Ovary (tissue), 9 donors: ENCODE data around the gene PPARA. TPM values are rescaled to one million over a fixed set of nuclear protein-coding genes. Genes with fewer than 3 reads are reported as not detected.

ENCODE experiments used
- DNase-seq, 5 donors: peaks; one replicate each; pipeline ENCODE4 v3.0.0-alpha.2; 2019 to 2020
- H3K27ac ChIP-seq, 2 donors: fragments of 200-600 bp; one replicate each; pipeline versions ENCODE4 v1.5.1 to v1.8.0; 2019 to 2022
- H3K27me3 ChIP-seq: fragments of 200-600 bp; one replicate; pipeline ENCODE4 v1.8.0; 2022
- H3K36me3 ChIP-seq: fragments of 200-600 bp; sonication (generic); one replicate; pipeline ENCODE4 v1.5.1; 2019
- H3K4me1 ChIP-seq: one replicate; pipeline ENCODE4 v1.8.1; 2013; ENCODE audit warnings: mild to moderate bottlenecking, moderate library complexity; ENCODE audit not compliant: insufficient read depth
- H3K4me3 ChIP-seq: fragments of 200-600 bp; sonication (generic); one replicate; pipeline ENCODE4 v1.5.1; 2017
- H3K9me3 ChIP-seq, 2 donors: fragments of 200-600 bp in 1 of 2; sonication (generic) in 1 of 2; one replicate each; pipeline versions ENCODE4 v1.5.1 to v1.8.1; 2013 to 2019; ENCODE audit warnings: mild to moderate bottlenecking in 1 of 2, moderate library complexity in 1 of 2
- CTCF ChIP-seq, 3 donors: fragments of 450-650 bp in 2 of 3; fragments of 200-600 bp in 1 of 3; IDR thresholded peaks; one replicate each; pipeline versions ENCODE4 v1.5.1 to v1.8.0; 2016 to 2022; ENCODE audit warnings: antibody characterized with exemption in 3 of 3, mild to moderate bottlenecking in 1 of 3
- EP300 ChIP-seq: sonication (generic); formaldehyde crosslinking; IDR thresholded peaks from one replicate; pipeline ENCODE4 v1.6.1; 2017; ENCODE audit warnings: antibody characterized with exemption
- POLR2A ChIP-seq: fragments of 450-650 bp; IDR thresholded peaks from one replicate; pipeline ENCODE4 v1.6.1; 2017; ENCODE audit warnings: antibody characterized with exemption, mild to moderate bottlenecking, moderate library complexity
- WGBS, 3 donors: extraction: QIAGEN DNeasy Blood & Tissue Kit in 1 of 3; methylation state at CpG; one replicate each; pipeline versions ENCODE4 v1.1.5 to v1.1.7; 2013 to 2017; 5-methylcytosine and 5-hydroxymethylcytosine counted together
- intact Hi-C, 4 donors: fragments of 100-400 bp; cut with DNase I; formaldehyde crosslinking; loops; one replicate each; pipeline versions ENCODE4 v1.11.0 to v1.15.1; 2022 to 2023
- polyA plus RNA-seq, 2 donors: library from polyadenylated mRNA; stranded (reverse); fragments of 200-250 nt in 1 of 2; fragments of 350-450 nt in 1 of 2; fragmentation: Illumina TruSeq in 1 of 2; extraction: RNeasy Lipid Tissue Mini Kit (QIAGEN cat#74804) in 1 of 2; gene quantifications; one replicate each; pipeline ENCODE4 v1.2.3, GENCODE V29; 2013 to 2014
- total RNA-seq, 7 donors: library from RNA; depleted of rRNA in 2 of 7; stranded (reverse); fragments of >200 nt in 2 of 7; fragmentation: NEBNext Ultra II Directional in 3 of 7; extraction: Animal tissue kit (Norgen Biotek cat#: 25700) in 3 of 7; gene quantifications; one replicate each; pipeline versions ENCODE4 v1.1.0 to v1.2.4, GENCODE V29; 2016 to 2023
- donor health status: DM: no; HTN: no; CAD: no; lungs with moderate emphysema.
- donor health status: DM: no; HTN: no; CAD: no.
- donor health status: Bipolar disorder and iron deficiency.
- donor health status: DM: yes; HTN: yes; CAD: no.
- donor health status: DM: no; HTN: no; CAD: no.
- donor health status: DM: yes; HTN: yes; CAD: no.

Gene PPARA
- total and polyA plus RNA-seq, 9 donors: 9.7 to 41.0 (median 29.9) TPM

- intact Hi-C loops: no loop called here
These were observed 138.5 kb downstream of the PPARA start for GRCh38 chr22:46288846-46289243.

GRCh38 chr22:46289244-46289891 lies 139.0 kb downstream of the PPARA start:
- WGBS, 3 donors: 77 to 86% (median 82%) methylated on average over 33 of the region's 33 CpGs

More at GRCh38 chr22:46288846-46289243, 138.5 kb downstream of the PPARA start:
- DNase-seq: no peak
- no peaks in the 10 kb centered on the region for H3K36me3 ChIP-seq
- no peak overlapping the region for H3K4me3 ChIP-seq
- WGBS, 3 donors: 81 to 88% (median 87%) methylated on average over 5 to 7 of the region's 7 CpGs
- H3K27me3 ChIP-seq: no peaks in the 10 kb centered on the region
- H3K9me3 ChIP-seq: no peaks in the 10 kb centered on the region
- no peak overlapping the region for H3K27ac ChIP-seq
- no peaks in the 10 kb centered on the region for H3K4me1 ChIP-seq
- TF ChIP-seq POLR2A (no peak), EP300 (no peak)

GRCh38 chr22:46290121-46290842 lies 140.0 kb downstream of the PPARA start:
- no peaks in the 10 kb centered on the region for H3K36me3 ChIP-seq
- 92 to 98% (median 95%) methylated on average over 17 of the region's 17 CpGs for WGBS, 3 donors
- no peaks in the 10 kb centered on the region for H3K4me1 ChIP-seq
- intact Hi-C loops: loop anchor here in 1 of 4 donors (10.0 kb wide), 1 partner anchor 295 kb away; no protein-coding TSS in a partner anchor
- H3K4me3 ChIP-seq: no peak overlapping the region
- DNase-seq: no peak
- H3K27me3 ChIP-seq: no peaks in the 10 kb centered on the region
- no peak overlapping the region for H3K27ac ChIP-seq
- no peak for TF ChIP-seq CTCF (IDR thresholded peaks at IDR 0.05)
- TF ChIP-seq POLR2A: no peak
- no peak for TF ChIP-seq EP300
- H3K9me3 ChIP-seq: no peaks in the 10 kb centered on the region

More at GRCh38 chr22:46289244-46289891, 139.0 kb downstream of the PPARA start:
- Histone ChIP-seq H3K27me3 (no peaks in the 10 kb centered on the region), H3K27ac (no peak overlapping the region), H3K4me1 (no peaks in the 10 kb centered on the region), H3K36me3 (no peaks in the 10 kb centered on the region), H3K4me3 (no peak overlapping the region), H3K9me3 (no peaks in the 10 kb centered on the region)
- intact Hi-C loops: no loop called here
- TF ChIP-seq POLR2A (no peak), CTCF (IDR thresholded peaks at IDR 0.05) (no peak), EP300 (no peak)
- DNase-seq: no peak

GRCh38 chr22:46290843-46291785 lies 140.8 kb downstream of the PPARA start:
- no peak overlapping the region for H3K27ac ChIP-seq
- DNase-seq: no peak
- H3K36me3 ChIP-seq: no peaks in the 10 kb centered on the region
- TF ChIP-seq EP300: no peak
- TF ChIP-seq POLR2A: no peak
- no peak for TF ChIP-seq CTCF (IDR thresholded peaks at IDR 0.05)
- intact Hi-C loops: loop anchor here in 1 of 4 donors (10.0 kb wide), 1 partner anchor 296 kb away; no protein-coding TSS in a partner anchor
- 92 to 97% (median 96%) methylated on average over 23 of the region's 23 CpGs for WGBS, 3 donors
- no peaks in the 10 kb centered on the region for H3K9me3 ChIP-seq
- H3K27me3 ChIP-seq: no peaks in the 10 kb centered on the region
- no peak overlapping the region for H3K4me3 ChIP-seq
- H3K4me1 ChIP-seq: no peaks in the 10 kb centered on the region
